ENCODE measurements around the gene LRRC45.
"Not testable (repeated sequence)": the region's sequence is repeated elsewhere in the genome, so short reads cannot be mapped to it uniquely, and the experiment has no call there.

LRRC45 gene

GRCh38 chr17:82037092-82037888 is 14.2 kb downstream of the LRRC45 start, which contains the start of gene DCXR:
Gene DCXR, minus strand, starts transcription at chr17:82037697. Its CDS starts 15 bp downstream, at chr17:82037682.
- H3K4me3 ChIP-seq (ENCODE audit: low read depth, low read length) = peak within 1 kb of the TSS; percentile 92
- H3K27ac ChIP-seq = peak within 1 kb of the TSS; percentile 88
- TF ChIP-seq, protein P1, sequence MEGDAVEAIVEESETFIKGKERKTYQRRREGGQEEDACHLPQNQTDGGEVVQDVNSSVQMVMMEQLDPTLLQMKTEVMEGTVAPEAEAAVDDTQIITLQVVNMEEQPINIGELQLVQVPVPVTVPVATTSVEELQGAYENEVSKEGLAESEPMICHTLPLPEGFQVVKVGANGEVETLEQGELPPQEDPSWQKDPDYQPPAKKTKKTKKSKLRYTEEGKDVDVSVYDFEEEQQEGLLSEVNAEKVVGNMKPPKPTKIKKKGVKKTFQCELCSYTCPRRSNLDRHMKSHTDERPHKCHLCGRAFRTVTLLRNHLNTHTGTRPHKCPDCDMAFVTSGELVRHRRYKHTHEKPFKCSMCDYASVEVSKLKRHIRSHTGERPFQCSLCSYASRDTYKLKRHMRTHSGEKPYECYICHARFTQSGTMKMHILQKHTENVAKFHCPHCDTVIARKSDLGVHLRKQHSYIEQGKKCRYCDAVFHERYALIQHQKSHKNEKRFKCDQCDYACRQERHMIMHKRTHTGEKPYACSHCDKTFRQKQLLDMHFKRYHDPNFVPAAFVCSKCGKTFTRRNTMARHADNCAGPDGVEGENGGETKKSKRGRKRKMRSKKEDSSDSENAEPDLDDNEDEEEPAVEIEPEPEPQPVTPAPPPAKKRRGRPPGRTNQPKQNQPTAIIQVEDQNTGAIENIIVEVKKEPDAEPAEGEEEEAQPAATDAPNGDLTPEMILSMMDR (IDR thresholded peaks at IDR 0.05; ENCODE audit: low read depth, low read length) = peak; percentile 97
- no peaks in the 10 kb centered on the region for H3K27me3 ChIP-seq (ENCODE audit: insufficient read depth, low read depth, severe bottlenecking)
- DNase-seq = peak; percentile 100
- no peaks in the 10 kb centered on the region for H3K9me3 ChIP-seq (ENCODE audit: severe bottlenecking)
- peaks cover 38% of the 10 kb centered on the region for H3K36me3 ChIP-seq

DNA sequence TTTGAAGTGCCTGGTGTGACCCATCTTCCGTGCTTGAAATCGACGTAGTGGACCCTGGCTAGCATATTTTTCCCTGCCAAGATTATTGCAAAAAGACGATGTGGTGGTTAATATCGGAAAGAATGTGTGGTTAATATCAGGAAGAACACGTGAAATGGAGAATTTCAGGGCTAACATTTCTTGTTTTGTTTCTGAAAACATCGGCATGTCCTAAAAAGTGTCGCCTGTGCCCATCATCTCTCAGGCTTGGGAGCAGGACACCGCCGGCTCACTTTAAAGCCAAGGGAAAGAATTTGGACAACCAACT is 14.7 kb downstream of the LRRC45 start:
- no peaks in the 10 kb centered on the region for H3K9me3 ChIP-seq (ENCODE audit: severe bottlenecking)
- H3K36me3 ChIP-seq = peaks cover 33% of the 10 kb centered on the region
- H3K27me3 ChIP-seq (ENCODE audit: insufficient read depth, low read depth, severe bottlenecking) = no peaks in the 10 kb centered on the region
- no peak for DNase-seq
- peak overlapping the region; percentile 92 for H3K4me3 ChIP-seq (ENCODE audit: low read depth, low read length)
- H3K27ac ChIP-seq = peak overlapping the region; percentile 88
- TF ChIP-seq, protein P1 (IDR thresholded peaks at IDR 0.05; ENCODE audit: low read depth, low read length) = no peak

GRCh38 chr17:82038796-82039409 is 15.8 kb downstream of the LRRC45 start:
- H3K27me3 ChIP-seq (ENCODE audit: insufficient read depth, low read depth, severe bottlenecking); H3K27ac ChIP-seq: not testable (repeated sequence)

GRCh38 chr17:82039695-82040299 is 16.7 kb downstream of the LRRC45 start:
- Histone ChIP-seq H3K9me3 (ENCODE audit: severe bottlenecking) (no peaks in the 10 kb centered on the region), H3K27ac (no peak overlapping the region), H3K36me3 (peaks cover 21% of the 10 kb centered on the region), H3K27me3 (ENCODE audit: insufficient read depth, low read depth, severe bottlenecking) (no peaks in the 10 kb centered on the region), H3K4me3 (ENCODE audit: low read depth, low read length) (no peak overlapping the region)
- TF ChIP-seq, protein P1 (IDR thresholded peaks at IDR 0.05; ENCODE audit: low read depth, low read length) = no peak
- DNase-seq = no peak

More at GRCh38 chr17:82038796-82039409, 15.8 kb downstream of the LRRC45 start:
- H3K36me3 ChIP-seq = peaks cover 25% of the 10 kb centered on the region
- not testable (repeated sequence) for DNase-seq; H3K9me3 ChIP-seq (ENCODE audit: severe bottlenecking); H3K4me3 ChIP-seq (ENCODE audit: low read depth, low read length)

DNA sequence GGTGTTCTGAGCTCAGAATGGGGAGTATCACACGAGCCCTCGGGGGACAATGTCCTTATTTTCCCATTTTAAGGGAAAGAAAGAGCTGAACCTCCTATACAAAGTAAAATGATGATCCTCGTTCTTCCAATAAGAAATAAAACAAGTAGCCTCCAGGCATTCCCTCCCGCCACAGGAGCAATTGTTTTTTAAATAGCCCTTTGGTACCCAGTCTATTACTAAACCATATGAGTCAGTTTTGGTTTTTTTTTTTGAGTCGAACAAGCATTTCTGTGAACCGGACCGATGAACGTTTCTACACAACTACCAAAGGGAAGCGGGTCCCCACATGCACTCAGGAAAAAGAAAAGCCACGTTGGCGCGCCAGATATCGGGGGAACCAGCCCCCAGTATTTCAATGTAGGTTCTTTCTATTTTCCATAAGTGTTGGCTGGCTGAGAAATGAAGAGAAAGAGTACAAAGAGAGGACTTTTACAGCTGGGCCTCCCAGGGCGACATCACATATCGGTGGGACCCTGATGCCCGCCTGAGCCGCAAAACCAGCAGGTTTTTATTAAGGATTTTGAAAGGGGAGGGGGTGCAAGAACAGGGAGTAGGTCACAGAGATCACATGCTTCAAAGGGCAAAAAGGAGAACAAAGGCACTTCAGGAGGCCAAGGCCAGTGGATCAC is 18.2 kb downstream of the LRRC45 start:
- no peaks in the 10 kb centered on the region for H3K27me3 ChIP-seq (ENCODE audit: insufficient read depth, low read depth, severe bottlenecking)
- H3K27ac ChIP-seq = no peak overlapping the region
- no peaks in the 10 kb centered on the region for H3K9me3 ChIP-seq (ENCODE audit: severe bottlenecking)
- TF ChIP-seq, protein P1 (IDR thresholded peaks at IDR 0.05; ENCODE audit: low read depth, low read length) = no peak
- H3K36me3 ChIP-seq = peaks cover 7% of the 10 kb centered on the region
- no peak overlapping the region for H3K4me3 ChIP-seq (ENCODE audit: low read depth, low read length)
- DNase-seq = no peak

DNA sequence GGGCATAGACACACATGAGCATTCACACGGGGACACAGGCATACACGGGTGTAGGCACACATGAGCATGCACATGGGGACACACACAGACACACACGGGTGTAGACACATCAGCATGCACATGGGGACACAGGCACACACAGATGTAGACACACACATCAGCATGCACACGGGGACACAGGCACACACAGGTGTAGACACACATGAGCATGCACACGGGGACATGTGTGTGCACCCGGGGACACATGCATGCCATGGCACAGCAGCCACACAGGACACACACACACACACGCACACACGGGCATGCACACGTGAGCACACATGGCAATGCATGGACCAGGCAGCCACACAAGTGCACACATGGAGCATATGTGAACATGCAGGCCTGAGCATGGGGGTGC is 19.5 kb downstream of the LRRC45 start:
- Histone ChIP-seq H3K27me3 (ENCODE audit: insufficient read depth, low read depth, severe bottlenecking) (no peaks in the 10 kb centered on the region), H3K36me3 (peaks cover 10% of the 10 kb centered on the region), H3K4me3 (ENCODE audit: low read depth, low read length) (no peak overlapping the region), H3K27ac (no peak overlapping the region), H3K9me3 (ENCODE audit: severe bottlenecking) (no peaks in the 10 kb centered on the region)
- TF ChIP-seq, protein P1 (IDR thresholded peaks at IDR 0.05; ENCODE audit: low read depth, low read length) = no peak
- DNase-seq = no peak

All from WERI-Rb-1 (cell line).